Uterus (tissue), 2 donors: ENCODE measurements around the gene MALL.
"Not testable (repeated sequence)": the region's sequence is repeated elsewhere in the genome, so short reads cannot be mapped to it uniquely, and the experiment has no call there.

Source experiments
- POLR2A ChIP-seq, 2 donors: fragments of 450-650 bp; IDR thresholded peaks; one replicate each; pipeline ENCODE4 v1.6.1; 2016; ENCODE audit warnings: antibody characterized with exemption in 2 of 2, mild to moderate bottlenecking in 1 of 2, moderate library complexity in 1 of 2
- TF ChIP-seq, protein P1 (sequence below), 4 experiments: fragments of 200-600 bp in 2 of 4; fragments of 450-650 bp in 2 of 4; sonication (generic) in 2 of 4; IDR thresholded peaks; one replicate each; pipeline ENCODE4 v1.5.1; 2016 to 2019; ENCODE audit warnings: antibody characterized with exemption in 4 of 4, mild to moderate bottlenecking in 2 of 4, moderate library complexity in 1 of 4

GRCh38 chr2:110052166-110052565 is 63.5 kb downstream of the MALL start:
- TF ChIP-seq, protein P1, sequence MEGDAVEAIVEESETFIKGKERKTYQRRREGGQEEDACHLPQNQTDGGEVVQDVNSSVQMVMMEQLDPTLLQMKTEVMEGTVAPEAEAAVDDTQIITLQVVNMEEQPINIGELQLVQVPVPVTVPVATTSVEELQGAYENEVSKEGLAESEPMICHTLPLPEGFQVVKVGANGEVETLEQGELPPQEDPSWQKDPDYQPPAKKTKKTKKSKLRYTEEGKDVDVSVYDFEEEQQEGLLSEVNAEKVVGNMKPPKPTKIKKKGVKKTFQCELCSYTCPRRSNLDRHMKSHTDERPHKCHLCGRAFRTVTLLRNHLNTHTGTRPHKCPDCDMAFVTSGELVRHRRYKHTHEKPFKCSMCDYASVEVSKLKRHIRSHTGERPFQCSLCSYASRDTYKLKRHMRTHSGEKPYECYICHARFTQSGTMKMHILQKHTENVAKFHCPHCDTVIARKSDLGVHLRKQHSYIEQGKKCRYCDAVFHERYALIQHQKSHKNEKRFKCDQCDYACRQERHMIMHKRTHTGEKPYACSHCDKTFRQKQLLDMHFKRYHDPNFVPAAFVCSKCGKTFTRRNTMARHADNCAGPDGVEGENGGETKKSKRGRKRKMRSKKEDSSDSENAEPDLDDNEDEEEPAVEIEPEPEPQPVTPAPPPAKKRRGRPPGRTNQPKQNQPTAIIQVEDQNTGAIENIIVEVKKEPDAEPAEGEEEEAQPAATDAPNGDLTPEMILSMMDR (IDR thresholded peaks at IDR 0.05): not testable (repeated sequence)
- TF ChIP-seq POLR2A (IDR thresholded peaks at IDR 0.05): not testable (repeated sequence)
